Common myeloid progenitor, CD34-positive (primary cell): ENCODE measurements around the gene ARX.

Source experiments
- CTCF ChIA-PET: fragments of 350-600 bp; sonication (Branson Sonifier 250); formaldehyde crosslinking; loops from one replicate; lab custom pipeline; 2021; ENCODE audit warnings: antibody characterized with exemption; lab: Charles Lee
- POLR2A ChIA-PET: fragments of 350-600 bp; sonication (Branson Sonifier 250); formaldehyde crosslinking; loops from one replicate; lab custom pipeline; 2021; ENCODE audit warnings: antibody characterized with exemption; lab: Charles Lee
- DNase-seq, 3 donors: peaks; one replicate each; pipeline versions ENCODE4 v3.0.0 to v3.0.0-alpha.2; 2013
- H3K27ac ChIP-seq, 2 experiments: 1 replicate in 1 of 2; 2 replicates in 1 of 2; pipeline ENCODE4 v1.7.0; 2013; ENCODE audit warnings: inconsistent platforms in 2 of 2, low read length in 2 of 2, mild to moderate bottlenecking in 2 of 2, low read depth in 1 of 2, moderate library complexity in 1 of 2; ENCODE audit not compliant: severe bottlenecking in 2 of 2, insufficient read depth in 1 of 2, poor library complexity in 1 of 2
- H3K27me3 ChIP-seq, 5 experiments: replicated peaks in 2 of 5; 1 replicate in 3 of 5; 2 replicates in 2 of 5; pipeline versions ENCODE4 v1.6.1 to v1.7.0; 2013; ENCODE audit warnings: low read length in 4 of 5, mild to moderate bottlenecking in 2 of 5, moderate library complexity in 2 of 5, inconsistent platforms in 1 of 5; ENCODE audit not compliant: insufficient read depth in 5 of 5, control insufficient read depth in 4 of 5
- H3K36me3 ChIP-seq, 4 experiments: 1 replicate in 2 of 4; 2 replicates in 2 of 4; pipeline versions ENCODE4 v1.6.1 to v1.7.0; 2013; ENCODE audit warnings: low read length in 3 of 4, control low read depth in 1 of 4, mild to moderate bottlenecking in 1 of 4; ENCODE audit not compliant: control insufficient read depth in 4 of 4, insufficient read depth in 4 of 4
- H3K4me1 ChIP-seq, 4 experiments: 1 replicate in 3 of 4; 2 replicates in 1 of 4; pipeline versions ENCODE4 v1.6.1 to v1.7.1; 2013; ENCODE audit warnings: low read length in 3 of 4, mild to moderate bottlenecking in 3 of 4, control low read depth in 1 of 4, inconsistent platforms in 1 of 4, moderate library complexity in 1 of 4; ENCODE audit not compliant: control insufficient read depth in 4 of 4, insufficient read depth in 4 of 4; ENCODE audit errors: control extremely low read depth in 1 of 4
- H3K4me3 ChIP-seq, 7 experiments: 1 replicate in 4 of 7; 2 replicates in 3 of 7; pipeline versions ENCODE4 v1.5.1 to v1.7.0; 2013; ENCODE audit warnings: mild to moderate bottlenecking in 7 of 7, low read length in 6 of 7, moderate library complexity in 6 of 7, inconsistent platforms in 2 of 7, low read depth in 2 of 7, control low read depth in 1 of 7; ENCODE audit not compliant: insufficient read depth in 4 of 7, control insufficient read depth in 1 of 7; ENCODE audit errors: extremely low read depth in 1 of 7
- H3K9me3 ChIP-seq, 5 experiments: 1 replicate in 4 of 5; 2 replicates in 1 of 5; pipeline versions ENCODE4 v1.6.1 to v1.7.1; 2013; ENCODE audit warnings: low read length in 4 of 5, mild to moderate bottlenecking in 2 of 5, inconsistent platforms in 1 of 5, low read depth in 1 of 5, moderate library complexity in 1 of 5; ENCODE audit not compliant: control insufficient read depth in 4 of 5, insufficient read depth in 2 of 5; ENCODE audit errors: control extremely low read depth in 1 of 5
- WGBS: methylation state at CpG from one replicate; pipeline ENCODE4 v1.1.5; 2013; ENCODE audit not compliant: insufficient coverage; 5-methylcytosine and 5-hydroxymethylcytosine counted together

The ARX gene

DNA sequence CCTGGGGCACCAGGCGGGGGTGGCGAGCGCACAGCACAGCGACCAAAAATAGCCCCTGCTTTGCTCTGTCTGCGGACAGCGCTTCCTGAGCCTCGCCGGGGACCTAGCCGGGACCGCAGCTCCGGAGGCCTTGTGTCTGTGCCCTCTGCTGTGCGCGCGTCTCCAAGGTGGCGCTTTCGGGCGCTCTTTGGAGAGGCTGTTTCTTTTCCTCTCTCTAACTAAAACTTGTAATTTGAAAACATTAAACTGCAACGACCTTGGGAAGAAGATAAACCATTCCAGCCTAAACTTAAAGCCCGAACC, 3.4 kb downstream of the ARX start:
- DNase-seq: peak in 1 of 3 donors; percentile 45
- Histone ChIP-seq H3K9me3 (peaks cover 0 to 31% (median 0%) of the 10 kb centered on the region in 5 experiments), H3K36me3 (no peaks in the 10 kb centered on the region), H3K27ac (no peak overlapping the region), H3K27me3 (peaks cover 8 to 98% (median 67%) of the 10 kb centered on the region in 5 experiments), H3K4me3 (no peak overlapping the region), H3K4me1 (peaks cover 0 to 19% (median 11%) of the 10 kb centered on the region in 4 experiments)
- 20% methylated on average over 10 of the region's 19 CpGs for WGBS
- CTCF ChIA-PET: no interaction called here
- POLR2A ChIA-PET: no interaction called here

DNA sequence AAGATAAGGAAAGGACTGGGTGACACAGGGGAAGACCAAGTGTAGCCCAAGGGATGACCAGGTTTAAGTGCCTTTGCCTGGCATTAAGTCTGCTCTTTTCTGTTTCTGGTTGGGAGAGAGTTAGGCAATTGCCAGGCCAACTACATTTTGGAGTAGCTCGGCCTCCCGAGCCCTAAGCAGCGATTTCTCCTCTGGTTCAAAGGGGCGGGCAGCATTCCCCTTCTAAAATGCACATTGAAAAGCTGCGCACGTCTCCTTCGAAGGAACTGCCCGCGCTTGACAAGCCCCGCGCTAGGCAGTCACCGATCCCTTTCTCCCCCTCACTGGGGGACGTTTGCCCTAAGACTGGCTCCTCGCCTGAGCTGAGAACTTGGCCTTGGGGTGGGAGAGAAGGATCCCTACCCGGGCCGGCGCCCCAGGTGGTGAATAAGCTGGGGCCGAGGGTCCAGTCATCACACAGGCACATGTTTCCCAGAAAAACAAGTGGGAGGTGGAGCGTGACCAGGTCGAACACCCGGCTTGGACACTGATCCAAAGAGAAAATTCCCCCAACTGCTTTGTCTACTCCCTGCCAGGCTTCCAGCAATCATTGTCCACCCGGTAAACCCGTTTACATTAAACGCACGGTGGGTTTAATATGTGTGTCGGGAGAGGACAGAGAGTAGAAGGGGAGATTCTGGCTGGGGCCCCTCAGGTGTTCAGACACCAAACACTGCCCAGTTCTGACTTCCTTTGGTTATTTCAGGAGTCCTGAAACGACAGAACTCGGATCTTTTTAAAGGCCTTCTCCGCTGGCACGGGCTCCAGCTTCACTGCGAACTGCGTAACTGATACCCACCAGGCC, 4.0 kb downstream of the ARX start:
- H3K9me3 ChIP-seq: peaks cover 0 to 31% (median 0%) of the 10 kb centered on the region in 5 experiments
- peaks cover 0 to 21% (median 11%) of the 10 kb centered on the region in 4 experiments for H3K4me1 ChIP-seq
- no peaks in the 10 kb centered on the region for H3K36me3 ChIP-seq
- no peak overlapping the region for H3K27ac ChIP-seq
- H3K27me3 ChIP-seq: peaks cover 8 to 98% (median 63%) of the 10 kb centered on the region in 5 experiments
- ChIA-PET CTCF (no interaction called here), POLR2A (no interaction called here)
- WGBS: 28% methylated on average over 12 of the region's 32 CpGs
- no peak overlapping the region for H3K4me3 ChIP-seq
- no peak for DNase-seq

DNA sequence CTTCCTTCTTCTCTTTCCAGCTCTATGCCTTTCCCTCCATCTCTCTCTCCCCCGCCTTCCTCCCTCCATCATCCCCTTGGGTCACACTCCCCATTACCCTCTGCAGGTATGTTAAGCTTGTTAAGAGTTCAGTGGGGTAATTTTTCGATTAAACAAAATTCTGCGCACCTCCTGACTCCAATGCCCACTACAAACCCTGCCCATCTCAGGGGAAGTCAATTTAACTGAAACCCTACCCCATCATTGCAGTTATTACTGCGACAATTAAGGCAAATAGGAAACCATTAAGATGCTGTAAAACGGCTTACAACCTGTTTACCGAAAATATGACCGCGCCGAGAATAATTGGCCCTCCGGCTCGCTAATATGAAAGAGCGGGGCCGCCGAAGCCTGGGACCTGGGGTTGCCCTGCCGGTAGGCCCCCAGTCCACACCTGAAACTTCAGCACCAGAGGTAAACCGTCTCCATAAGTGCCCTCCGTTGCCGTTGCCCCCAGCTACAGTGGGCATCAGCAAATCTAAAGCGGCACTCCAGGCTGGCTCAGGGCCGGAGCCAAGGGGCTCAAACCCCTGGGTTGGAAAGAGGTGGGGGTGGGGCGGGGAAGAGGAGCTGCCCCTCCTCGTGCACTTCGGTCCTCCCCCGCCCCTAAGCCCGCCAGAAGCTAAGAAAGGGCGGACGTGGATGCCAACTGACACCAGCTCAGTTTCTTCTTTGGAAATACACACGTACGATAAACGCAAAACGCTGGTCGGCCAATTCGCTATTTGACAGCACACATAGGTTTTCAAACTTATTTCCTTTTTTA, 4.8 kb downstream of the ARX start:
- H3K36me3 ChIP-seq: no peaks in the 10 kb centered on the region
- CTCF ChIA-PET: no interaction called here
- peaks cover 0 to 26% (median 0%) of the 10 kb centered on the region in 5 experiments for H3K9me3 ChIP-seq
- POLR2A ChIA-PET: no interaction called here
- peaks cover 0 to 19% (median 11%) of the 10 kb centered on the region in 4 experiments for H3K4me1 ChIP-seq
- DNase-seq: no peak
- WGBS: 26% methylated on average over 27 of the region's 33 CpGs
- peaks cover 10 to 98% (median 64%) of the 10 kb centered on the region in 5 experiments for H3K27me3 ChIP-seq
- no peak overlapping the region for H3K27ac ChIP-seq
- no peak overlapping the region for H3K4me3 ChIP-seq

DNA sequence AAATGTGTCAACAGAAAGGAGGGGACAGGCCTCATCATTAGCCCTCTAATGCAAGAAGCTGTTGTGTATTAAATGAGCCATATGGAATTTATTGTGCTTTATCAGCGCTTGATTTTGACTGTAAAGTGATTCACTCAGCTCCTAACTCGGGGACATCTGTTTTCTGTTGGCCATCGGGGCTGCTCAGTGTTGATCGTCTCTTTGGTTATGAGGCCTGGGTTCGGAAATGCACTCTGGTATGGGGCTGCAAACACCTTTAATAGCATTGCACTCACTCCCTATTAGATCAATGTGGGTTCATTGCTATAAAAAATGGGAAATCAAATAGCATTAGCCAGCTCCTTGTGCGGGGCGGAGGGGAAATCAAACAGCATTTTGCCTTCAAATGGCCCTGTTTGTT, 6.4 kb downstream of the ARX start:
- Histone ChIP-seq H3K9me3 (peaks cover 0 to 21% (median 0%) of the 10 kb centered on the region in 5 experiments), H3K27me3 (peaks cover 10 to 98% (median 62%) of the 10 kb centered on the region in 5 experiments), H3K27ac (no peak overlapping the region), H3K4me1 (peaks cover 0 to 27% (median 13%) of the 10 kb centered on the region in 4 experiments), H3K36me3 (no peaks in the 10 kb centered on the region), H3K4me3 (no peak overlapping the region)
- WGBS: 34% methylated on average over 6 of the region's 7 CpGs
- ChIA-PET CTCF (interaction anchor here (1.4 kb wide), 1 partner anchor 9 kb away, joined by 4 read pairs; no protein-coding TSS in a partner anchor), POLR2A (no interaction called here)
- DNase-seq: no peak

DNA sequence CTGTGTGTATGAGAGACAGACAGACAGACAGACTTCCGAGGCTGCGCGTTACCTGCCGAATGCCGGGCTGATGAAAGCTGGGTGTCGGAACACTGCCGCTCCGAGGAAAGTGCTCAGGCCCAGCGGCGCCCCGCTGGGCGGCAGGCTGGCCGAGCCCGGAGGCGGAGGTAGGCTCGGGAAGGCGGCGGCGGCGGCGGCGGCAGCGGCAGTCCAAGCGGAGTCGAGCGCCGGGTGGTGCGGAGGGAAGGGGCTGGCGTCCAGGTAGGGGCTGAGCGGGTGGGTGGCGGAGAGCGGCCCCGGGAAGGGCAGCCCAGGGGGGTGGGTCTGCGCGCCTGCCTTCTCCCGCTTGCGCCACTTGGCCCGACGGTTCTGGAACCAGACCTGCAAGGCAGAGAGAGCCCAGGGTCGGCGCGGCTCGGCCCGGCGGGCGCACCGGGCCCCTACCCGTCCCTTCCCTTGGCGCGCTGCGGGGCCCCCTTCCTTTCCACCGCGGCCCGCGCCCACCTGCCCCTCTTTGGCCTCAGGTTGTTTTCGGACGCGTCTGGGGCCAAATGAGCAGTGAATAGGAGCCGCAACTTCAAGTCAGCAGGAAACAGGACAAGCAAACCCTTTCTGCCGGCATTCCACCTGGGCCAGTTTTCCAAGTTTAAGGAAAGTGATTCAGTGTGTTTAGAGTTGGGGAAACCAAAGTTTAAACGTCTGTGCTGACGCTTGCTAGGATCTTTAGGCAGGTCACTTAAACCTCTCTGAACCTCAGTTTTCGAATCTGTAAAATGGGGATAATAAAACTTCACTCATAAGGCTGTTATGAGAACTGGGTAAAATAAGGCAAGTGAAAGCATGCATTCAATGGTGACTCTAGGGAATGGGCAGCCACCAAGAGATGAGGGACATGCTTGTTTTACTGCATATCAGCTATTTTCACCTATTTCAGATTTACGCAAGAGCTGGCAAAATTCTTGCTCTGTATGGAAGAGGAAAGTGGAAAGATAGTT, 8.4 kb downstream of the ARX start:
- no peak overlapping the region for H3K27ac ChIP-seq
- CTCF ChIA-PET: interaction anchor here (1.2 kb wide), 1 partner anchor 7 kb away, joined by 3 read pairs; no protein-coding TSS in a partner anchor
- no peak for DNase-seq
- H3K4me3 ChIP-seq: no peak overlapping the region
- H3K27me3 ChIP-seq: peaks cover 13 to 100% (median 59%) of the 10 kb centered on the region in 5 experiments
- no peaks in the 10 kb centered on the region for H3K36me3 ChIP-seq
- peaks cover 0 to 11% (median 0%) of the 10 kb centered on the region in 5 experiments for H3K9me3 ChIP-seq
- POLR2A ChIA-PET: no interaction called here
- H3K4me1 ChIP-seq: peaks cover 0 to 24% (median 11%) of the 10 kb centered on the region in 4 experiments
- WGBS: 20% methylated on average over 44 of the region's 64 CpGs

DNA sequence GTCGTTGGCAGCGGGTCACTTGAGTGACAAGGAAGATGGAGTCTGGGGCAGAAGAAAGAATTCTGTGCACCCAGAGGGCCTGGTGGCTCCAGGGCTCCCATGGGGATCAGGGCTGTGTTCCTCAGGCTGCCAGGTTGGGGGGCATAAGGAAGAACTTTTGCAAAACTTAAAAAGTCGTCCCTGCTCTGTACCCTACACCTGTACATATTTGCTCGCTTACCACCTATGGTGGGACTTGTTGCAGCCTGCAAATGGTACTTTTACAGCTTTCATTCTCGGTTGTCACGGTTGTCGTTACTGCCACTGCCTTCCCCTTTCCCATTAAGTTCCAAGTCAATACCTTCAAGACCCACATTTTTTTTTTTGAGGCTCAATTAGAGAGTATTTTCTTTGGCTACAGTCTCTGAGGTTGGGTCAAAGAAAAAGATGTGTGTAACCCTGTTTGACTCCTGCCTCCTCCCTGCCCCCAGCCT, 9.1 kb downstream of the ARX start:
- H3K4me1 ChIP-seq: peaks cover 0 to 20% (median 9%) of the 10 kb centered on the region in 4 experiments
- no peaks in the 10 kb centered on the region for H3K36me3 ChIP-seq
- H3K27me3 ChIP-seq: peaks cover 15 to 100% (median 60%) of the 10 kb centered on the region in 5 experiments
- H3K9me3 ChIP-seq: peaks cover 0 to 8% (median 0%) of the 10 kb centered on the region in 5 experiments
- no peak overlapping the region for H3K27ac ChIP-seq
- POLR2A ChIA-PET: no interaction called here
- no peak for DNase-seq
- CTCF ChIA-PET: interaction anchor here (1.2 kb wide), 1 partner anchor 8 kb away, joined by 3 read pairs; no protein-coding TSS in a partner anchor
- H3K4me3 ChIP-seq: peak overlapping the region in 1 of 7 experiments; percentile 7
- WGBS: 24% methylated on average over 4 of the region's 7 CpGs
